Keratinocyte (primary cell): ENCODE results near the gene UNC5A. TPM values are rescaled to one million over a fixed set of nuclear protein-coding genes. Genes with fewer than 3 reads are reported as not detected.

Source experiments
- DNase-seq: peaks from one replicate; pipeline ENCODE4 v3.0.0-alpha.2; 2011; ENCODE audit warnings: low read depth, missing footprints, low spot score
- FAIRE-seq: peaks from 2 replicates; lab custom pipeline; 2011; peaks lifted over from hg19 to GRCh38; lab: Jason Lieb, UNC
- H2AFZ ChIP-seq: 2 replicates; pipeline ENCODE4 v1.6.0; 2012; ENCODE audit warnings: low read length, control low read depth, inconsistent platforms; ENCODE audit not compliant: control insufficient read depth
- H3K27ac ChIP-seq: 2 replicates; pipeline ENCODE4 v1.5.1; 2011; ENCODE audit warnings: low read length; ENCODE audit not compliant: control insufficient read depth, insufficient read depth
- H3K27me3 ChIP-seq: 3 replicates; pipeline ENCODE4 v1.6.0; 2011; ENCODE audit warnings: low read length; ENCODE audit not compliant: control insufficient read depth, insufficient read depth; ENCODE audit errors: extremely low read depth
- H3K36me3 ChIP-seq, 2 experiments: 2 replicates in 1 of 2; 3 replicates in 1 of 2; pipeline ENCODE4 v1.5.1; 2011; ENCODE audit warnings: low read length in 2 of 2, mild to moderate bottlenecking in 1 of 2; ENCODE audit not compliant: control insufficient read depth in 2 of 2, insufficient read depth in 2 of 2; ENCODE audit errors: extremely low read depth in 1 of 2
- H3K4me1 ChIP-seq: 3 replicates; pipeline ENCODE4 v1.5.1; 2011; ENCODE audit warnings: low read length; ENCODE audit not compliant: control insufficient read depth, insufficient read depth; ENCODE audit errors: extremely low read depth
- H3K4me2 ChIP-seq: 3 replicates; pipeline ENCODE4 v1.6.0; 2011; ENCODE audit warnings: low read depth, low read length; ENCODE audit not compliant: control insufficient read depth, insufficient read depth; ENCODE audit errors: extremely low read depth
- H3K4me3 ChIP-seq, 3 experiments: fragments of 200-600 bp in 1 of 3; sonication (generic) in 1 of 3; 2 replicates in 2 of 3; 3 replicates in 1 of 3; pipeline ENCODE4 v1.5.1; 2011 to 2016; ENCODE audit warnings: low read length in 3 of 3, mild to moderate bottlenecking in 3 of 3, control low read depth in 2 of 3, inconsistent platforms in 1 of 3, low read depth in 1 of 3, mixed read lengths in 1 of 3, mixed run types in 1 of 3, moderate library complexity in 1 of 3; ENCODE audit not compliant: control insufficient read depth in 2 of 3, insufficient read depth in 2 of 3; ENCODE audit errors: extremely low read depth in 1 of 3
- H3K79me2 ChIP-seq: 2 replicates; pipeline ENCODE4 v1.6.0; 2012; ENCODE audit warnings: low read length; ENCODE audit not compliant: control insufficient read depth, insufficient read depth
- H3K9ac ChIP-seq: 3 replicates; pipeline ENCODE4 v1.6.0; 2011; ENCODE audit warnings: low read length; ENCODE audit not compliant: control insufficient read depth, insufficient read depth; ENCODE audit errors: extremely low read depth
- H3K9me1 ChIP-seq: 3 replicates; pipeline ENCODE4 v1.6.0; 2011; ENCODE audit warnings: low read length; ENCODE audit not compliant: control insufficient read depth, insufficient read depth; ENCODE audit errors: extremely low read depth
- H3K9me3 ChIP-seq: 2 replicates; pipeline ENCODE4 v1.5.1; 2012; ENCODE audit warnings: low read depth, low read length; ENCODE audit not compliant: control insufficient read depth
- H4K20me1 ChIP-seq: 3 replicates; pipeline ENCODE4 v1.6.0; 2011; ENCODE audit warnings: low read length; ENCODE audit not compliant: control insufficient read depth, insufficient read depth; ENCODE audit errors: extremely low read depth
- CTCF ChIP-seq, 3 experiments: IDR thresholded peaks in 1 of 3; conservative IDR thresholded peaks in 1 of 3; optimal IDR thresholded peaks in 1 of 3; 2 replicates in 2 of 3; 3 replicates in 1 of 3; pipeline versions ENCODE3 to v1.5.1; 2011; ENCODE audit warnings: low read length in 3 of 3, mild to moderate bottlenecking in 3 of 3, moderate library complexity in 2 of 3, control low read depth in 1 of 3, inconsistent platforms in 1 of 3; ENCODE audit not compliant: insufficient read depth in 2 of 3; ENCODE audit errors: extremely low read depth in 1 of 3
- EZH2 ChIP-seq: IDR thresholded peaks from one replicate; pipeline ENCODE4 v1.6.1; 2012; ENCODE audit warnings: inconsistent platforms, mild to moderate bottlenecking, low read length, moderate library complexity
- dilution Hi-C: fragments of 300-500 bp; cut with MboI; formaldehyde crosslinking; loops from one replicate; pipeline ENCODE4 v1.7.0; 2020; ENCODE audit warnings: low sequenced_read_pairs; ENCODE audit not compliant: extremely low pct_ligation_motif_present
- polyA plus RNA-seq, 5 experiments: library from polyadenylated mRNA; depleted of rRNA in 3 of 5; stranded (reverse) in 3 of 5; stranded (forward) in 1 of 5; unstranded in 1 of 5; fragments of >200 nt; gene quantifications; 1 replicate in 1 of 5; 2 replicates in 3 of 5; 3 replicates in 1 of 5; pipeline versions ENCODE4 v1.2.1 to v1.2.3, GENCODE V29; 2011 to 2012; ENCODE audit warnings: missing spikeins in 2 of 5, low read depth in 1 of 5, low replicate concordance in 1 of 5

The UNC5A gene
- polyA plus RNA-seq, 1 donor (not counting 4 experiments of a cell fraction or from before 2014, with no cell fraction given), result not detected

GRCh38 chr5:176874198-176874780 is 63.9 kb downstream of the UNC5A start:
- Histone ChIP-seq H3K4me1 (peaks cover 4% of the 10 kb centered on the region), H3K9me1 (no peaks in the 10 kb centered on the region), H3K9me3 (no peaks in the 10 kb centered on the region), H2AFZ (no peak overlapping the region), H3K27me3 (peaks cover 45% of the 10 kb centered on the region), H3K79me2 (no peaks in the 10 kb centered on the region), H3K27ac (no peak overlapping the region), H4K20me1 (no peaks in the 10 kb centered on the region), H3K36me3 (no peaks in the 10 kb centered on the region), H3K9ac (no peak overlapping the region), H3K4me2 (no peak overlapping the region), H3K4me3 (no peak overlapping the region)
- DNase-seq, result no peak
- FAIRE-seq, result no peak
- no peak for TF ChIP-seq EZH2
- TF ChIP-seq CTCF (optimal IDR thresholded peaks at IDR 0.05 in 1 of 3, IDR thresholded peaks at IDR 0.05 in 1 of 3, conservative IDR thresholded peaks at IDR 0.05 in 1 of 3; ENCODE audit: extremely low read depth in 1 of 3, insufficient read depth in 2 of 3, low read length in 3 of 3), result no peak
- dilution Hi-C loops, result no loop called here

- no peak for DNase-seq
- FAIRE-seq, result no peak
- Histone ChIP-seq H2AFZ (no peak overlapping the region), H3K4me3 (no peak overlapping the region), H3K4me2 (no peak overlapping the region), H3K9me3 (no peaks in the 10 kb centered on the region), H3K27ac (no peak overlapping the region), H3K9me1 (no peaks in the 10 kb centered on the region), H3K27me3 (peaks cover 44% of the 10 kb centered on the region), H3K79me2 (no peaks in the 10 kb centered on the region), H3K9ac (no peak overlapping the region), H4K20me1 (no peaks in the 10 kb centered on the region), H3K4me1 (peaks cover 4% of the 10 kb centered on the region), H3K36me3 (no peaks in the 10 kb centered on the region)
- no peak for TF ChIP-seq CTCF (optimal IDR thresholded peaks at IDR 0.05 in 1 of 3, IDR thresholded peaks at IDR 0.05 in 1 of 3, conservative IDR thresholded peaks at IDR 0.05 in 1 of 3; ENCODE audit: extremely low read depth in 1 of 3, insufficient read depth in 2 of 3, low read length in 3 of 3)
- TF ChIP-seq EZH2, result no peak
- dilution Hi-C loops, result no loop called here
Measured at GRCh38 chr5:176875014-176875550, 64.7 kb downstream of the UNC5A start.
